ENCODE data around the gene NPM1.

The NPM1 gene

DNA sequence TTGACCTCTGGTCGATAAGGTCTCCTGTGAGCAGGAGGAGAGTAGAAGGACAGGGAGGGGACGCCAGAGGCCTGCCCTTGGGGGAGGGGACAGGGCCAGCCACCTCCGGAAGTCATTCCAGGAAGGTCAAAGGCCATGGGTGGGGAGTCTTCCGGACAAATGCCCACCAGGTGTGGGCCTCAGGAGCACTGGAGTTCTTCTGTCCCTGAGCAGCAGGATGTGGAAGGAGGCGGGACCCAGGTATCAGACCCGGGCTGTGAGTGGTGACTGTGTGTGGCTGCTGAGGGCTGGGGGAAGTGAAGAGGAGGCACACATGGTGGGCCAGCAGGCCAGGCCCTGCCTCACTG, 45.7 kb downstream of the NPM1 start:
- TF ChIP-seq CTCF (IDR thresholded peaks at IDR 0.05): no peak

DNA sequence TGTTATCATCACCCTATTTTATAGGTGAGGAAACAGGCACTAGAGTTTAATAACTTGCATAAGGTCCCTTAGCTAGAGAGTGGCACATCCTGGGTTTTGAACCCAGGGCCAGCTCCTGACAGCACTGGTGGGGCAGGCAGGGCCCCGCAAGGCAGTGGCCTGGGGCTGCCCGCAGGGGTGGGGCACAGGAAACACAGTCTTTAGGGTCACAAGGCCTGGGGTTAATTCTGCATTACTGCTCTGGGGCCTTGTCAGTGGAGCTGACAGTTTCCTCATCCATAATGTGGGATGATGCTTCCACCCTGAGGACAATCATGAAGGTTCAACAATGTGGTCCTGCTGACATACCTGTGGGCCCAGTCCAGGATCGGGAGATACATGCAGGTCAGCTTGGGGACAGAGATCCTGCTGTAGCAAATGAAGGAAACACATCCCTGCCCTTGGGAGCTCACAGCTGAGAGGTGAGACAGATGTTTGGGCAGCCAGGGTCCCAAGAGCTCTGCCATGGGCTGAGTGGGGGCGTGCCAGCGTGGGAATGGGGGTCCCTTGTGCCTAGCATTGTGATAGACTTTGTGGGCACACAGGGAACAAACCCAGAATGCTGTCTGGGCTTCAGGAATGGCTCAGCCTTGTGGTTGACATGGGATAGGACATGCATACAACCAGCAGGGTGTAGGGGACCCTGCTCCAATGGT, 46.5 kb downstream of the NPM1 start:
- no peak for TF ChIP-seq CTCF (IDR thresholded peaks at IDR 0.05)

GRCh38 chr5:171434874-171435273, 47.2 kb downstream of the NPM1 start:
- no peak for TF ChIP-seq CTCF (IDR thresholded peaks at IDR 0.05)

- TF ChIP-seq CTCF (IDR thresholded peaks at IDR 0.05): no peak
These were observed 48.3 kb downstream of the NPM1 start for GRCh38 chr5:171435908-171436307.

- TF ChIP-seq CTCF (IDR thresholded peaks at IDR 0.05): no peak
These were observed 49.2 kb downstream of the NPM1 start for GRCh38 chr5:171436804-171437285.

DNA sequence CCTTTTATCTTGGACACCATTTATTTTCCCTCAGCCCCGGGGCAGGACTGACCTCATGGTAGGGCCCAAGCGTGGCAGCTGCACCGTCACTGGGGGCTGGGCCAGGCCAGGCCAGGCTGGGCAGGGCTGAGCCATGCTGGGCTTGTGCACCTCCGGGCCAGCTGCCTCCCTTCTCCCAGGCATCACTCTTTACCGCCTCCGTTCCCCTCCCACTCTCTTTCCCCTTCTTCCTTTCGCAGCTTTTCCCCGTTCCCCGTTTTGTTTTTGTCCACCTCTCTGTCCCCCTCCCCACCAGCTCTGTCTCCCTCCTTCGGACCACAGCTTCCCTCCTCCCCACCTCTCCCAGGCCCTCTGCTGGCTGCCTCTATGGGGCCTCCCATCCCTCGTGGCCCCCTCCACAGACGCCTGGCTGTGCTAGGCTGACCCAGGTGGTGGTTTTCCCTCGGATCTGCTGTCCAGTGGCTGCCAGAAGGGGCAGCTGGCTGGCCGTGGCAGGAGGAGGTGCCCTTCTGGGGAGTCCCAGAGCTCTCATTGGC, 49.7 kb downstream of the NPM1 start:
- no peak for TF ChIP-seq CTCF (IDR thresholded peaks at IDR 0.05)

GRCh38 chr5:171438738-171439137, 51.1 kb downstream of the NPM1 start:
- TF ChIP-seq CTCF (IDR thresholded peaks at IDR 0.05): no peak

Measured in LNCAP (cell line).